Dendritic cell treated with granulocyte-macrophage colony-stimulating factor and Interleukin-4, amounts not matched to agents 40 ng/mL and 50 ng/mL, for 4 days (primary cell): ENCODE results near the gene SLAIN1.

Experiments used
- H3K27ac Mint-ChIP-seq: one replicate; pipeline ENCODE4 v1.8.0; 2022; ENCODE audit warnings: mild to moderate bottlenecking, mixed read lengths
- H3K27me3 Mint-ChIP-seq: one replicate; pipeline ENCODE4 v1.8.0; 2022; ENCODE audit warnings: mild to moderate bottlenecking, mixed read lengths
- H3K36me3 Mint-ChIP-seq: one replicate; pipeline ENCODE4 v1.8.0; 2022; ENCODE audit warnings: low read depth, mixed read lengths
- H3K4me1 Mint-ChIP-seq: one replicate; pipeline ENCODE4 v1.8.0; 2022; ENCODE audit warnings: low read depth, mixed read lengths
- H3K4me3 Mint-ChIP-seq: one replicate; pipeline ENCODE4 v1.8.0; 2022; ENCODE audit warnings: mild to moderate bottlenecking, moderate library complexity, mixed read lengths
- H3K9me3 Mint-ChIP-seq: one replicate; pipeline ENCODE4 v1.8.0; 2022; ENCODE audit warnings: mixed read lengths
- intact Hi-C: fragments of 100-400 bp; cut with micrococcal nuclease; formaldehyde crosslinking; loops from one replicate; pipeline ENCODE4 v1.15.0; 2022

Gene SLAIN1

GRCh38 chr13:77806518-77806917 is 109.0 kb downstream of the SLAIN1 start:
- Mint-ChIP-seq H3K4me1 (no peaks in the 10 kb centered on the region), H3K36me3 (no peaks in the 10 kb centered on the region), H3K4me3 (no peak overlapping the region), H3K27me3 (no peaks in the 10 kb centered on the region), H3K27ac (no peak overlapping the region), H3K9me3 (no peaks in the 10 kb centered on the region)
- intact Hi-C loops = no loop called here

- intact Hi-C loops = no loop called here
- Mint-ChIP-seq H3K4me1 (no peaks in the 10 kb centered on the region), H3K27me3 (no peaks in the 10 kb centered on the region), H3K4me3 (no peak overlapping the region), H3K9me3 (no peaks in the 10 kb centered on the region), H3K36me3 (no peaks in the 10 kb centered on the region), H3K27ac (no peak overlapping the region)
Measured at GRCh38 chr13:77807431-77808135, 110.1 kb downstream of the SLAIN1 start.

- Mint-ChIP-seq H3K9me3 (no peaks in the 10 kb centered on the region), H3K4me3 (no peak overlapping the region), H3K27me3 (no peaks in the 10 kb centered on the region), H3K4me1 (peaks cover 5% of the 10 kb centered on the region), H3K27ac (no peak overlapping the region), H3K36me3 (no peaks in the 10 kb centered on the region)
- intact Hi-C loops = no loop called here
Measured at GRCh38 chr13:77810430-77810829, 112.9 kb downstream of the SLAIN1 start.

GRCh38 chr13:77810878-77811277 is 113.4 kb downstream of the SLAIN1 start:
- Mint-ChIP-seq H3K4me1 (peaks cover 9% of the 10 kb centered on the region), H3K9me3 (no peaks in the 10 kb centered on the region), H3K27ac (no peak overlapping the region), H3K4me3 (no peak overlapping the region), H3K27me3 (no peaks in the 10 kb centered on the region), H3K36me3 (no peaks in the 10 kb centered on the region)
- intact Hi-C loops = no loop called here

GRCh38 chr13:77811381-77811780 is 113.9 kb downstream of the SLAIN1 start:
- Mint-ChIP-seq H3K4me1 (peaks cover 12% of the 10 kb centered on the region), H3K27me3 (no peaks in the 10 kb centered on the region), H3K36me3 (no peaks in the 10 kb centered on the region), H3K4me3 (no peak overlapping the region), H3K27ac (no peak overlapping the region), H3K9me3 (no peaks in the 10 kb centered on the region)
- intact Hi-C loops = no loop called here

GRCh38 chr13:77811981-77812380 is 114.5 kb downstream of the SLAIN1 start:
- Mint-ChIP-seq H3K36me3 (no peaks in the 10 kb centered on the region), H3K4me3 (no peak overlapping the region), H3K4me1 (peaks cover 12% of the 10 kb centered on the region), H3K27me3 (no peaks in the 10 kb centered on the region), H3K27ac (no peak overlapping the region), H3K9me3 (no peaks in the 10 kb centered on the region)
- intact Hi-C loops = no loop called here
